HG02642 (cell line): Measurements from ENCODE around the gene PDE4A.
A peak's percentile ranks its signal among the peaks of the same experiment; 100 is the strongest.
"Not testable (repeated sequence)": the region's sequence is repeated elsewhere in the genome, so short reads cannot be mapped to it uniquely, and the experiment has no call there.

Source experiments
- ATAC-seq: cut with Tn5 transposase; IDR thresholded peaks from one replicate; pipeline ENCODE4 v1.9.1; 2021; ENCODE audit warnings: mild to moderate bottlenecking; ENCODE audit not compliant: unreplicated experiment, poor library complexity

Gene PDE4A

DNA sequence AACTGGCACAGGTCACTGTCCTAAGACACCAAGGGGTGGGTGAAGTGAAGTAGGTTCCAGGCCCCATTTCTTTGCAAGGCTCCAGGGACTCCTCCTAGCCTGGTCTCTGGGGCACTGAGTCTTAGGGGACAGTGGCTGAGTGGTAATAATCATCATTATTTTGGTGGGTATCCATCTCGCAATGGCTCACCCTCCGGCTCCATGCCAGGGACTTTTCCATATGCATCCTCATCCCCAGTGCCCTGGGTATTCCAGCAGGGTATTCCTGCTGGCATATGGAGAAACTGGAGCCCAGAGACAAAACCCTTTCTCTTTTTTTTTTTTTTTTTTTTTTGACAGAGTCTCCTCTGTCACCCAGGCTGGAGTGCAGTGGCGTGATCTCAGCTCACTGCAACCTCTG is 2.5 kb downstream of the PDE4A start:
- ATAC-seq = no peak

GRCh38 chr19:10424011-10424637 is 3.8 kb downstream of the PDE4A start:
- peak; percentile 49 for ATAC-seq

GRCh38 chr19:10427169-10427568 is 6.8 kb downstream of the PDE4A start:
- ATAC-seq = no peak

- no peak for ATAC-seq
Observed at GRCh38 chr19:10428996-10429381, 8.7 kb downstream of the PDE4A start.

GRCh38 chr19:10430505-10431253 is 10.3 kb downstream of the PDE4A start:
- peak; percentile 33 for ATAC-seq

DNA sequence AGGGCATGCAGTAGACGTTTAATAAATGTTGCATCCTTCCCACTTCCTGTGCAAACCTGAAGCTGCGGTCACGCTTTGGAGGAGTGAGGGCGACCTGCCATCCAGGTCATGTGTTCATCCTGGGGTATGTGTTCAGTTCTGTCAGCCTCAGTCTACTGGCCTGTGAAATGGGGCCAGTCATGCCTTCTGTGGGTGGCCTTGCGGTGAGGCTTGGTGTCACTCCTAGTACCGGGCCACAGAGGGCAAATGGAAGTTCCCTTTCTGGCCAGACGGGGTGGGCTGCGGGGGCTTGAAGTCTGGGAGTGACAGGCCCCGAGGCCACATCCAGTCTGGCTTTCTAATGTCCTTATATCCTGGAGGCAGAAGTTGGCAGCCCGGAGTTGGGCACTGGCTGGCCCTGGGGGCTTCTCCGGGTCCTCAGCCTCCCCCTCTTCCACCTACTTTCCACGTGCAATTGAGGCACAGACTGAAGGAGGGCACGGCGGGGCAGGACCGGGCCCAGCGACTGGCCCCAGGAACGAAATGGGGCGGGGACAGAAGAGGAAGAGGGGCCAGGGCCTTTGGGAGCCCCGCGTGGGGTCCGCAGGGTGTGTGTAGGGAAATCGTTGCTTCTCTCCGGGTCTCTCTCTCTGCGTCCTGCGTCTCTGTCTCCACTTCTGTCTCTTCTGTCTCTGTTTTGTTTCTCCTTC is 11.1 kb downstream of the PDE4A start:
- no peak for ATAC-seq

DNA sequence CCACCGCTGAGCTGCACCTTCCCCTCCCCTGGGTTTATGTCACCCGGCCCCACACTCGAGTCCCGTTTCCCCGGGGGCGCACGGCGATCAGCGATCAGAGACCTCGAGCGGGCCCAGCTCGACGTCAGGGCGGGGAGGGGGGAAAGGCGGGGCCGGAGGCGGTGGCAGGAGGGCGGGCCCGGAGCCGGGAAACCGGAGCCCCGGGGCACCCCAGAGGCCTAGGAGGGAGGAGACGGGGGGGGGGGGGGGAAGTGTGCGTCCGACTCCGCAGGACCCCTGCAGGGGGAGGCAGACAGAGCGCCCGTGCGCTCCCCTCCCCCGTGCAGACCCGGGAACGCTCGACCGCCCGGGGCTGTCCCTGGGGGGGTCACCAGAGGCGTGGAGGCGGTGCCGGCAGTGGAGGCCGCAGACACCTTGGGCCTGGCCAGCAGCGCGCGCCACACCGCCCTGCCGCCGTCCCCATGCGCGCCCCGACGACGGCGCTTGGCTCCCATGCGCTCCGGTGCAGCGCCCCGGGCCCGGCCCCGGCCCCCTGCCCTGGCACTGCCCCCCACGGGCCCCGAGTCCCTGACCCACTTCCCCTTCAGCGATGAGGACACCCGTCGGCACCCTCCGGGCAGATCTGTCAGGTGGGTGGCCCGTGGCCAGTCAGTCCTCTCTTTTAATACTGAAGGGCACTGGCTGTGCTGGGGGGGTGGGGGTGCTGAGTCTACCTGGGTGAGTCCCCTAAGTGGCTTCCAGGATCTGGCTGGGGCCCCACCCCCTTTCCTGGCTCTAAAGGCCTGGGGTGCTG is 11.8 kb downstream of the PDE4A start:
- no peak for ATAC-seq

- ATAC-seq = no peak
Observed at GRCh38 chr19:10432736-10433130, 12.4 kb downstream of the PDE4A start.

DNA sequence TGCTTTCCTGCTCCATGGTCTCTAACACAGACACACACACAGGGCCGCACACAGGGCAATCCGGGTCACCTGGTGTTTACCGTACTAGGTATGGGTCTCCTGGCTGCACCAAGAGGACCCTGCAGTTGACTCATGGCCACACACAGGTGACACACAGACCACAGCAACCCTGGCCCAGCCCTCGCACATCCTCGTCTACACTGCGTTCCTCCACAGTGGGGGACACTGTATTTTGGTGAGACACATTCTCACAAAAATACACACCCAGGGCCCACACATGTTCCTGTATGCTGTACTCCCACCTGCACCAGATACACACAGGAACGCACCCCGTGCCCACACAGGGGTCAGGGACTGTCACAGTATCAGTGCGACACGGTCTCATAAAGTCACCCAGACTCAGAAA is 12.8 kb downstream of the PDE4A start:
- no peak for ATAC-seq

DNA sequence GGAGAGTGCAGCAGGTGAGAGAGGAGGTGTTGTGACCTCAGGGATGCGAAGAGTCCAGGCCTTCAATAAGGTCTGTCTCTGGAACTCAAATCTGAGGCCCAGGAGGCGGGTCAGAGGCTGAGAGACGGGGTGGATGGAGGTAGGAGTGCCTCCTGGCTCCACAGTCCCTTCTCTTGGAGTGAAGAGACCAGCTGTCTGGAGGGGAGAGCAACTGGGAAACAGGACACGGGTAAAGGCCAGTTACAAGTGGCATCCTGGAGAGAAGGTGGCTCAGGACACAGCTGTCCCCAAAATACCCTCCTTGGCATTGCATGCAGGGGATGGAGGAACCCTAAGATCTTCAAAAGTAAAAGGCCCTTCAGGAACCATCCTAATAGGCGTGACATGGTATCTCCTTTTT is 19.2 kb downstream of the PDE4A start:
- ATAC-seq = no peak

DNA sequence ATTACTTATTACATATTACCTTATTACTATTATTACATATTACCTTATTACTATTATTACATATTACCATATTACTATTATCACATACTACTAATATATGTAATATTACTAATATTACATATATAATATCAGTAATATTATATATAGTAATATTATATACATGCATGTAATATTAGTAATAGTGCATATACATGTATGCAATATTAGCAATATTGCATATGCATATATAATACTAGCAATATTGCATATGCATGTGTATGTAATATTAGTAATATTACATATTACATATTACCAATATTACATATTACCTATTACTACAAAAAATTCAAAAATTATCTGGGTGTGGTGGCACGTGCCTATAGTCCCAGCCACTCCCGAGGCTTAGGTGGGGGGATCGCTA is 22.4 kb downstream of the PDE4A start:
- no peak for ATAC-seq

- ATAC-seq = no peak
Observed at GRCh38 chr19:10449037-10449436, 28.7 kb downstream of the PDE4A start.

DNA sequence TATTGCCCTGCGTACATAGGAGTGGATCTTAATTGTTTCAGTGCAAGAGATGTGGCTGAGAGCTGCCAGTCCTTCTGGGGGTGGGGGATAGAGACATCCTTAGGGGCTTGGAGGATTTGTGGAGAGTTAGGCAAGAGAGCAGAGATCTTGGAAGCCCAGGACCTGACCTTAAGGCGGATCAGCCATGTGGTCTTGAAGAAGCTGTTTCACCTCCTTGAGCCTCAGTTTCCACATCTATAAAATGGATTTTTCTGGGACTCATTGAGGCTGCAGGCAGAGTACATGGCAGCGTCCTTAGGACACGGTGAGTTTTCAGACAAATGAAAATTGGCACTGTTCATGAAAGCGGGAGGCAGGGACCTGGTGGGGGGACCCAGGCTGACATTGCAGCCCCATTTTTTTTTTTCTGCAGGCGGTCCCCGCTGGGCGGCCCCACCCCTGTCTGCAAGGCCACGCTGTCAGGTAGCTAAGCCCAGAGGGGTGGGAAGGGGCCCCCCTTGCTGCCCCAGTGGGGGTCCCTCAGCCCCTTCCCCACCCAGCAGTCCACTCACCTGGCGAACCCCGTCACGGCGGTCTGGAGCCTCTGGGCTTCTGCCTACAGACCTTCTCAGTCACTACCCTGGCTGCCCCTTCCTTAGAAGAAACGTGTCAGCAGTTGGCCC is 30.0 kb downstream of the PDE4A start:
- ATAC-seq = no peak

DNA sequence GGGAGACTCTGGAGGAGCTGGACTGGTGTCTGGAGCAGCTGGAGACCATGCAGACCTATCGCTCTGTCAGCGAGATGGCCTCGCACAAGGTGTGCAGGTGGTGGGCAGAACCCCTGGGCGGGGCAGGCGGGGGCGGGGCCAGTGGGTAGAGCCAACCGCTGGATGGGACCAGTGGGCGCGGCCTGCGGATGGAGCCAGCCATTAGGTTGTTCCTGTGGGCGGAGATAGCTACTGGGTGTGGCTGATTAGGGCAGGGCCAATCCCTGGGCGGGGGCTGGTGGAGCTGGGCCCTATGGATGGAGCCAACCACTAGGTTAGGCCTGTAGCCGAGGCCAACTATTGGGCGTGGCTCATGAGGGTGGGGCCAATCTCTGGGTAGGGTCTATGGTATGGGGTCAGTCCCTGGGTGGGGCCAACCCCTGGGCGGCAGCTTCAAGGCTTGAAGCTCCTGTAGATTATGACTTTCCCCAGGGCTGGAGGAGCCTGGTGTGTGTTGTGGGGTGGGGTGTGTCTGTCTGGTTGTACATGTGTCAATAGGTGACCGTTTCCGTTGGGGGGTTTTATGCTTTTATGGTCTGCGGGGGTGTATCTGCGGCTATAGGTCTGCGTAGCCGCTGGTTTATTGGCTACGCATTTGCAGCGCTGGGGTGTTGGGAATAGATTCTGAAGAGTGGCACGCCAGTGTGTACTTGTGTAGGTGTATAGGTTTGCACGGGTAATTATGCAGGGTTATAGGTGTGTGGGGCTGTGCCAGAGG is 30.7 kb downstream of the PDE4A start:
- no peak for ATAC-seq

DNA sequence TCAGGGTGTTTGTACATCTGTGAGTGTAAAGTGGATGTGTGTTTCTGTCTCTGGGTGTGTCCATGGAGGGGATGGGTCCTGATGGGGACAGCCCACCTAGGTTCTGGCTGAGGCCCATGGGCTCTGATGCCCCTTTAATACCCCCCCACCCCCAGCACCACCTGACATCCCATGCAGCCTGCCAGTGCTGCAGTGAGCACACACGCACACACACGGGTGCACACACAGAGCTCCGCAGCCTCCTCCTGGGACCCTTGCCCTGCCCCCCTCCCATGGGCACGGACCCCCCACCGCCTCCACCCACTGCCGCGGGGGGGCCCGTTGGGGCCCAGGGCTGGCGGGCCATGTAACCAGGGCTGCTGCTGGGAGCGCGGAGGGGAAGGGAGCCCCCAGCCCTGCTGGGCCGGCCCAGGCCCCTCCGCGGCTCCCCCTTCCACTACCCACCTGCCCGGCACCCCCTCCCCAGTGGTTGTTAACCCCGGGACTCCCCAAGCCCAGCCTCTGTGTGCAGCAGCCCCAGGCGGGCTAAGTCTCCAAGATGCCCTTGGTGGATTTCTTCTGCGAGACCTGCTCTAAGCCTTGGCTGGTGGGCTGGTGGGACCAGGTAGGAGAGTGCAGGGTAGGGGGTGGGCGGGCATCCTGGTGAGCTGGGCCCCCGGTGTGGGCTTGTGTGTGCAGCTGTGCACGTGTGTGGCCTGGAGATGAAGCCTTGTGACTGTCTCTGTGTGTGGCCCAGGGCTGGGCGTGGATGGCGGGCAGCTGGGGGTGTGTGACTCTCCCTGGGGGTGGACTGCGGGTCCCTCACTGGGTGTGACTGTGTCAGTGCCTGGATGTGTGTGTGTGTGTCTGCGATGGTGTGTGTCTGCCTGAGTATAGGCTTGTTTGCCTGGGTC is 32.6 kb downstream of the PDE4A start:
- no peak for ATAC-seq

GRCh38 chr19:10453852-10454251 is 33.5 kb downstream of the PDE4A start:
- no peak for ATAC-seq

- no peak for ATAC-seq
Observed at GRCh38 chr19:10454267-10454666, 33.9 kb downstream of the PDE4A start.

GRCh38 chr19:10458733-10459132 is 38.4 kb downstream of the PDE4A start:
- ATAC-seq = not testable (repeated sequence)

DNA sequence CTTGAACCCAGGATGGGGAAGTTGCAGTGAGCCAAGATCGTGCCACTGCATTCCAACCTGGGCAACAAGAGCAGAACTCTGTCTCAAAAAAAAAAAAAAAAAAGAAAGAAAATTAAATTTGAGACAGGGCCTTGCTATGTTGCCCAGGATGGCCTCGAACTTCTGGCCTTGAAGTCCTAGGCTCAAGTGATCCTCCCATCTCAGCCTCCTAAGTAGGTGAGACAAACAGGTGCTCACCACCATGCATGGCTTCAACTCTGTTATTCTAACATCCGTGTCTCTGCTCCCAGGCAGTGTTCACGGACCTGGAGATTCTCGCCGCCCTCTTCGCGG is 40.3 kb downstream of the PDE4A start:
- no peak for ATAC-seq
